Testis (tissue), 5 donors: ENCODE measurements around the gene TBC1D23. TPM values are rescaled to one million over a fixed set of nuclear protein-coding genes. Genes with fewer than 3 reads are reported as not detected.
A peak's percentile ranks its signal among the peaks of the same experiment; 100 is the strongest.

ENCODE experiments used
- DNase-seq: peaks from one replicate; pipeline ENCODE4 v3.0.0-alpha.2; 2019
- H3K27ac ChIP-seq, 2 donors: fragments of 200-600 bp; sonication (generic); one replicate each; pipeline ENCODE4 v1.5.1; 2019
- H3K27me3 ChIP-seq: fragments of 200-600 bp; sonication (generic); one replicate; pipeline ENCODE4 v1.5.1; 2019
- H3K36me3 ChIP-seq: fragments of 200-600 bp; sonication (generic); one replicate; pipeline ENCODE4 v1.5.1; 2017; ENCODE audit warnings: low read depth; ENCODE audit errors: missing control alignments
- H3K4me1 ChIP-seq: fragments of 200-600 bp; sonication (generic); one replicate; pipeline ENCODE4 v1.5.1; 2019
- H3K4me3 ChIP-seq, 2 donors: fragments of 200-600 bp; sonication (generic); one replicate each; pipeline ENCODE4 v1.5.1; 2017 to 2019
- H3K9me3 ChIP-seq: fragments of 200-600 bp; sonication (generic); one replicate; pipeline ENCODE4 v1.5.1; 2017
- CTCF ChIP-seq, 3 experiments: fragments of 450-650 bp in 2 of 3; fragments of 200-600 bp in 1 of 3; sonication (generic) in 1 of 3; IDR thresholded peaks; one replicate each; pipeline ENCODE4 v1.5.1; 2016 to 2019; ENCODE audit warnings: antibody characterized with exemption in 3 of 3, mild to moderate bottlenecking in 2 of 3, moderate library complexity in 1 of 3
- POLR2A ChIP-seq: fragments of 450-650 bp; IDR thresholded peaks from one replicate; pipeline ENCODE4 v1.6.1; 2017; ENCODE audit warnings: antibody characterized with exemption, mild to moderate bottlenecking, moderate library complexity
- WGBS, 2 donors: methylation state at CpG; one replicate each; pipeline ENCODE4 v1.1.5; 2018; 5-methylcytosine and 5-hydroxymethylcytosine counted together
- intact Hi-C: fragments of 100-400 bp; cut with DNase I; formaldehyde crosslinking; loops from one replicate; pipeline ENCODE4 v1.15.1; 2023; ENCODE audit warnings: low total_unique reads
- long read RNA-seq, 2 donors: transcript quantifications; one replicate each; lab custom pipeline, GENCODE V29; 2026
- polyA plus RNA-seq: library from polyadenylated mRNA; stranded (reverse); fragments of 350-450 nt; fragmentation: Illumina TruSeq; extraction: RNeasy Lipid Tissue Mini Kit (QIAGEN cat#74804); gene quantifications from one replicate; pipeline ENCODE4 v1.2.3, GENCODE V29; 2014; ENCODE audit warnings: low read depth, low replicate concordance; ENCODE audit not compliant: insufficient read depth
- total RNA-seq, 2 donors: library from RNA; depleted of rRNA; stranded (reverse); fragments of >200 nt; gene quantifications; one replicate each; pipeline ENCODE4 v1.2.3, GENCODE V29; 2016

Gene TBC1D23
- total RNA-seq (10 to 100 TPM; 28.7 to 35.6 TPM), polyA plus RNA-seq (20.6 TPM)
- long read RNA-seq, donor 1, transcript TBC1D23-202 (19 exons, 3,677 nt), result major isoform, 9 of 12 reads
- long read RNA-seq, donor 1, partial matches to known transcripts, result 0 of 12 reads
- long read RNA-seq, donor 1, other reads (novel, unspliced or antisense), result 0 of 12 reads
- long read RNA-seq, donor 2, partial matches to known transcripts, result 10 of 14 reads
- long read RNA-seq, donor 2, other reads (novel, unspliced or antisense), result 0 of 14 reads

GRCh38 chr3:100260685-100261484 is at the start of gene TBC1D23:
Gene TBC1D23 (plus strand): TSS chr3:100260992. CDS start chr3:100261019, 27 bp downstream.
- Histone ChIP-seq H3K36me3 (no peaks in the 10 kb centered on the region), H3K4me3 (peak within 1 kb of the TSS; percentile 92 to 98), H3K27ac (peak within 1 kb of the TSS; percentile 94 to 98), H3K9me3 (no peaks in the 10 kb centered on the region), H3K4me1 (peaks cover 10% of the 10 kb centered on the region), H3K27me3 (no peaks in the 10 kb centered on the region)
- peak; percentile 99 for DNase-seq
- 0 to 1% methylated on average over 47 to 49 of the region's 49 CpGs for WGBS, 2 donors
- TF ChIP-seq POLR2A (peak; percentile 71), CTCF (IDR thresholded peaks at IDR 0.05) (peak in 1 of 3 experiments; percentile 14)
- intact Hi-C loops, result no loop called here

- no peak for TF ChIP-seq CTCF (IDR thresholded peaks at IDR 0.05)
- no peak for TF ChIP-seq POLR2A
- DNase-seq, result no peak
- H3K4me3 ChIP-seq, result no peak overlapping the region
- no peak overlapping the region for H3K27ac ChIP-seq
- no peaks in the 10 kb centered on the region for H3K36me3 ChIP-seq
- H3K4me1 ChIP-seq, result peaks cover 8% of the 10 kb centered on the region
- no peaks in the 10 kb centered on the region for H3K9me3 ChIP-seq
- H3K27me3 ChIP-seq, result no peaks in the 10 kb centered on the region
- 80 to 91% methylated on average over 7 of the region's 7 CpGs for WGBS, 2 donors
- intact Hi-C loops, result no loop called here
Measured at GRCh38 chr3:100213891-100214573, 46.8 kb upstream of the TBC1D23 start.

- 88 to 94% methylated on average over 5 of the region's 5 CpGs for WGBS, 2 donors
- no peak overlapping the region for H3K27ac ChIP-seq
Measured at GRCh38 chr3:100214574-100214964, 46.2 kb upstream of the TBC1D23 start.

GRCh38 chr3:100216713-100217112 is 44.1 kb upstream of the TBC1D23 start:
- Histone ChIP-seq H3K36me3 (no peaks in the 10 kb centered on the region), H3K9me3 (no peaks in the 10 kb centered on the region), H3K27ac (no peak overlapping the region), H3K27me3 (no peaks in the 10 kb centered on the region), H3K4me3 (no peak overlapping the region), H3K4me1 (no peaks in the 10 kb centered on the region)
- WGBS, 2 donors, result 80 to 92% methylated on average over 1 of the region's 1 CpG
- intact Hi-C loops, result no loop called here
- no peak for DNase-seq
- no peak for TF ChIP-seq POLR2A
- TF ChIP-seq CTCF (IDR thresholded peaks at IDR 0.05), result no peak

More at GRCh38 chr3:100214574-100214964, 46.2 kb upstream of the TBC1D23 start:
- Histone ChIP-seq H3K27me3 (no peaks in the 10 kb centered on the region), H3K4me1 (peaks cover 8% of the 10 kb centered on the region), H3K9me3 (no peaks in the 10 kb centered on the region), H3K36me3 (no peaks in the 10 kb centered on the region), H3K4me3 (no peak overlapping the region)
- intact Hi-C loops, result no loop called here
- TF ChIP-seq CTCF (IDR thresholded peaks at IDR 0.05), result no peak
- TF ChIP-seq POLR2A, result no peak
- no peak for DNase-seq
